H1 (cell line): Measurements from ENCODE around the gene GRIP1. TPM values are rescaled to one million over a fixed set of nuclear protein-coding genes. Genes with fewer than 3 reads are reported as not detected.

Source experiments
- CTCF ChIA-PET: fragments of 300-600 bp; sonication (Branson Sonifier 250); formaldehyde crosslinking; loops from one replicate; lab custom pipeline; 2021; ENCODE audit not compliant: partially characterized antibody; lab: Charles Lee
- POLR2A ChIA-PET: fragments of 300-600 bp; sonication (Branson Sonifier 250); formaldehyde crosslinking; loops from one replicate; lab custom pipeline; 2021; ENCODE audit warnings: inconsistent platforms; ENCODE audit not compliant: partially characterized antibody; lab: Charles Lee
- DNase-seq, 2 experiments: peaks; one replicate each; pipeline versions ENCODE4 v3.0.0 to v3.0.0-alpha.2; 2010 to 2022; ENCODE audit warnings: low spot score in 2 of 2, low read depth in 1 of 2, mixed read lengths in 1 of 2
- FAIRE-seq: peaks from 2 replicates; lab custom pipeline; 2011; peaks lifted over from hg19 to GRCh38; lab: Jason Lieb, UNC
- H2AFZ ChIP-seq: 2 replicates; pipeline ENCODE4 v1.8.1; 2012; ENCODE audit warnings: low read length, inconsistent platforms
- H2AK5ac ChIP-seq: 2 replicates; pipeline ENCODE4 v1.6.1; 2013; ENCODE audit warnings: low read depth, low read length
- H2BK120ac ChIP-seq: replicated peaks from 2 replicates; pipeline ENCODE3; 2013; ENCODE audit warnings: low read depth, low read length, inconsistent platforms
- H2BK12ac ChIP-seq: 2 replicates; pipeline ENCODE4 v1.6.1; 2013; ENCODE audit warnings: low read depth, low read length
- H2BK15ac ChIP-seq: 2 replicates; pipeline ENCODE4 v1.6.1; 2013; ENCODE audit warnings: low read length
- H2BK20ac ChIP-seq: 2 replicates; pipeline ENCODE4 v1.6.1; 2013; ENCODE audit warnings: low read length
- H2BK5ac ChIP-seq: 2 replicates; pipeline ENCODE4 v1.6.1; 2013; ENCODE audit warnings: low read depth, low read length
- H3K14ac ChIP-seq: 2 replicates; pipeline ENCODE4 v1.6.1; 2013; ENCODE audit warnings: inconsistent platforms; ENCODE audit not compliant: insufficient read length
- H3K18ac ChIP-seq: 2 replicates; pipeline ENCODE4 v1.6.1; 2013; ENCODE audit warnings: low read length; ENCODE audit errors: extremely low read depth
- H3K23ac ChIP-seq: 2 replicates; pipeline ENCODE4 v1.6.1; 2013; ENCODE audit warnings: inconsistent platforms; ENCODE audit not compliant: insufficient read length
- H3K23me2 ChIP-seq: 2 replicates; pipeline ENCODE4 v1.6.1; 2013; ENCODE audit warnings: low read depth, low read length
- H3K27ac ChIP-seq: 2 replicates; pipeline ENCODE4 v1.6.1; 2011; ENCODE audit warnings: low read depth, low read length, inconsistent platforms
- H3K27me3 ChIP-seq, 4 experiments: replicated peaks in 1 of 4; 1 replicate in 1 of 4; 2 replicates in 3 of 4; pipeline versions ENCODE4 v1.6.1 to v1.8.1; 2011 to 2013; ENCODE audit warnings: low read length in 3 of 4, mild to moderate bottlenecking in 3 of 4, inconsistent platforms in 2 of 4, mixed read lengths in 2 of 4, moderate library complexity in 1 of 4; ENCODE audit not compliant: control insufficient read depth in 3 of 4, insufficient read depth in 3 of 4; ENCODE audit errors: extremely low read depth in 1 of 4
- H3K36me3 ChIP-seq, 4 experiments: 2 replicates each; pipeline versions ENCODE4 v1.6.1 to v1.8.1; 2011 to 2013; ENCODE audit warnings: mild to moderate bottlenecking in 4 of 4, low read length in 3 of 4, moderate library complexity in 2 of 4, control low read depth in 1 of 4, inconsistent platforms in 1 of 4; ENCODE audit not compliant: insufficient read depth in 4 of 4, control insufficient read depth in 2 of 4
- H3K4ac ChIP-seq: replicated peaks from 2 replicates; pipeline ENCODE3; 2013; ENCODE audit warnings: low read length, low read depth, mixed read lengths, inconsistent platforms; ENCODE audit not compliant: insufficient read length
- H3K4me1 ChIP-seq, 4 experiments: replicated peaks in 1 of 4; 1 replicate in 1 of 4; 2 replicates in 3 of 4; pipeline versions ENCODE4 v1.6.1 to v1.8.1; 2011 to 2013; ENCODE audit warnings: low read length in 3 of 4, inconsistent platforms in 2 of 4, mixed read lengths in 1 of 4; ENCODE audit not compliant: insufficient read depth in 4 of 4, control insufficient read depth in 3 of 4
- H3K4me2 ChIP-seq, 2 experiments: 2 replicates each; pipeline versions ENCODE4 v1.6.1 to v1.8.1; 2011 to 2013; ENCODE audit warnings: low read depth in 2 of 2, low read length in 2 of 2, control low read depth in 1 of 2, inconsistent platforms in 1 of 2, mild to moderate bottlenecking in 1 of 2; ENCODE audit not compliant: insufficient read depth in 1 of 2
- H3K4me3 ChIP-seq, 4 experiments: fragments of 200-600, 300-600 bp in 1 of 4; sonication (generic), shearing (Covaris generic), sonication (Bioruptor Twin) in 1 of 4; 2 replicates each; pipeline versions ENCODE4 v1.5.1 to v1.8.1; 2011 to 2016; ENCODE audit warnings: low read length in 4 of 4, low read depth in 3 of 4, control low read depth in 2 of 4, inconsistent platforms in 2 of 4, mild to moderate bottlenecking in 2 of 4, mixed read lengths in 1 of 4, moderate library complexity in 1 of 4; ENCODE audit not compliant: insufficient read depth in 2 of 4; ENCODE audit errors: extremely low read depth in 1 of 4
- H3K56ac ChIP-seq: replicated peaks from 2 replicates; pipeline ENCODE3; 2013; ENCODE audit warnings: low read depth, mild to moderate bottlenecking, mixed read lengths, low read length, inconsistent platforms; ENCODE audit not compliant: insufficient read length
- H3K79me1 ChIP-seq: 2 replicates; pipeline ENCODE4 v1.6.1; 2013; ENCODE audit warnings: low read depth, low read length, control low read depth
- H3K79me2 ChIP-seq, 2 experiments: 2 replicates each; pipeline versions ENCODE4 v1.6.1 to v1.8.1; 2012 to 2013; ENCODE audit warnings: low read length in 2 of 2, mild to moderate bottlenecking in 2 of 2, inconsistent platforms in 1 of 2; ENCODE audit not compliant: insufficient read depth in 2 of 2, control insufficient read depth in 1 of 2
- H3K9ac ChIP-seq, 4 experiments: replicated peaks in 1 of 4; 1 replicate in 1 of 4; 2 replicates in 3 of 4; pipeline versions ENCODE4 v1.6.1 to v1.8.1; 2011 to 2013; ENCODE audit warnings: low read depth in 3 of 4, low read length in 3 of 4, control low read depth in 2 of 4, mild to moderate bottlenecking in 2 of 4, moderate library complexity in 2 of 4, inconsistent platforms in 1 of 4; ENCODE audit errors: extremely low read depth in 1 of 4
- H3K9me3 ChIP-seq, 2 experiments: 2 replicates each; pipeline versions ENCODE4 v1.6.1 to v1.8.1; 2012 to 2013; ENCODE audit warnings: mild to moderate bottlenecking in 2 of 2, moderate library complexity in 2 of 2, control low read depth in 1 of 2, inconsistent platforms in 1 of 2, low read depth in 1 of 2, low read length in 1 of 2, mixed read lengths in 1 of 2; ENCODE audit not compliant: insufficient read depth in 2 of 2
- H4K20me1 ChIP-seq, 2 experiments: replicated peaks in 1 of 2; 2 replicates each; pipeline versions ENCODE3 to v1.8.1; 2011 to 2013; ENCODE audit warnings: inconsistent platforms in 2 of 2, low read length in 2 of 2, mild to moderate bottlenecking in 1 of 2; ENCODE audit not compliant: insufficient read depth in 2 of 2, control insufficient read depth in 1 of 2
- H4K5ac ChIP-seq: 2 replicates; pipeline ENCODE4 v1.6.1; 2013; ENCODE audit warnings: low read length, low read depth, mixed read lengths, inconsistent platforms; ENCODE audit not compliant: insufficient read length
- H4K8ac ChIP-seq: 2 replicates; pipeline ENCODE4 v1.8.0; 2013; ENCODE audit warnings: mild to moderate bottlenecking, moderate library complexity, low read length, inconsistent platforms; ENCODE audit not compliant: insufficient read depth; ENCODE audit errors: extremely low read depth
- H4K91ac ChIP-seq: replicated peaks from 2 replicates; pipeline ENCODE3; 2013; ENCODE audit warnings: low read length, mixed read lengths, inconsistent platforms; ENCODE audit not compliant: insufficient read length
- ASH2L ChIP-seq: fragments of 200-600, 300-600 bp; sonication (generic); IDR thresholded peaks from one replicate; pipeline ENCODE4 v1.7.1; 2017; ENCODE audit warnings: low read length
- CBX5 ChIP-seq: fragments of 300-800, 300-1000 bp; sonication (generic); IDR thresholded peaks from 2 replicates; pipeline ENCODE4 v1.7.1; 2016; ENCODE audit warnings: antibody characterized with exemption, low read length, low read depth
- EZH2 ChIP-seq: fragments of 200-600 bp; sonication (generic); IDR thresholded peaks from 2 replicates; pipeline ENCODE4 v1.7.1; 2012; ENCODE audit warnings: low read depth, mild to moderate bottlenecking, moderate library complexity, low read length, inconsistent platforms; ENCODE audit not compliant: severe bottlenecking
- SAP30 ChIP-seq: fragments of 300-600 bp; sonication (generic); IDR thresholded peaks from 2 replicates; pipeline ENCODE4 v1.7.1; 2012; ENCODE audit warnings: low read length, moderate library complexity, mild to moderate bottlenecking, inconsistent platforms; ENCODE audit not compliant: insufficient read depth, insufficient replicate concordance
- ZNF274 ChIP-seq: IDR thresholded peaks from 2 replicates; pipeline ENCODE4 v1.7.0; 2012; ENCODE audit warnings: low read length, borderline replicate concordance; ENCODE audit errors: extremely low read depth
- WGBS, 2 experiments: shearing (Covaris generic) in 1 of 2; methylation state at CpG; one replicate each; pipeline versions ENCODE4 v1.1.6 to v1.1.7; 2013 to 2015; ENCODE audit warnings: low lambda C conversion rate in 2 of 2, mixed read lengths in 2 of 2, inconsistent platforms in 1 of 2, low coverage in 1 of 2, missing lambda C conversion rate in 1 of 2; ENCODE audit not compliant: insufficient replicate concordance in 2 of 2, insufficient coverage in 1 of 2, insufficient read length in 1 of 2; ENCODE audit errors: extremely low coverage in 1 of 2, missing lambda C conversion rate in 1 of 2; 5-methylcytosine and 5-hydroxymethylcytosine counted together
- polyA plus RNA-seq, 7 experiments: library from polyadenylated mRNA; depleted of rRNA in 3 of 7; stranded (reverse) in 5 of 7; unstranded in 2 of 7; fragments of >200 nt in 5 of 7; fragments of 200-250 nt in 2 of 7; gene quantifications; 1 replicate in 5 of 7; 2 replicates in 1 of 7; 4 replicates in 1 of 7; pipeline versions ENCODE4 v1.2.1 to v1.2.3, GENCODE V29; 2011 to 2013; ENCODE audit warnings: missing spikeins in 2 of 7, mixed read lengths in 2 of 7
- total RNA-seq: library from RNA; stranded (reverse); fragmentation: NEBNext Ultra II Directional; extraction: Animal tissue kit (Norgen Biotek cat#: 25700); gene quantifications from 2 replicates; pipeline ENCODE4 v1.2.1, GENCODE V29; 2021
- TF ChIP-seq, protein P1 (sequence below): IDR thresholded peaks from 2 replicates; pipeline ENCODE4 v1.6.1; 2011; ENCODE audit warnings: low read depth, mild to moderate bottlenecking, low read length; ENCODE audit not compliant: insufficient read depth

Gene GRIP1
- total and polyA plus RNA-seq, 2 of the 8 experiments (the other 6 are each of a cell fraction or from before 2014, with no cell fraction given): 4.5 to 27.3 TPM

DNA sequence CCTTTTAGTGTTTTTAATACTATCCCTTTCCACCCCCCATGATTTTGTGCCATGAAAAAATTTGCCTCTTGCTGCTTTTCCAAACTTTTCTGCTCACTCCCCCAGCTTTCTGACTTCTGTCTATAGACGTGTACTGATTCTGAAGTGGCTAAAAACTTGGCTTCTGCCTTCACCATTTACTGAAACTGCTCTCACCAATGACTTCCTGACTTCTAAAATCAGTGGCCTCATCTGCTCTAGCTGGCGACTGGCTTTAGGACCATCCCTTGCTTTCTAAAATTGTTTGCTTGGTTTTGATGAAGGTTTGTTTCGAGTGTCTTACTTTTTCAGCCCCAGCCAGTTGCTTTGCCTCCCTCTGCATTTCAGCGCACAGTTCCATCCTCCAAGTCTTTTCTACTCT lies 231.2 kb downstream of the GRIP1 start:
- Histone ChIP-seq H2BK20ac (no peak overlapping the region), H4K8ac (no peak overlapping the region), H3K4me1 (peaks cover 0 to 3% (median under 1%) of the 10 kb centered on the region in 4 experiments; a peak in 4 of 7 replicates), H3K14ac (no peak overlapping the region), H3K9me3 (no peaks in the 10 kb centered on the region), H2AK5ac (no peak overlapping the region), H3K27me3 (no peaks in the 10 kb centered on the region), H2BK12ac (no peak overlapping the region), H4K20me1 (no peaks in the 10 kb centered on the region), H4K5ac (no peak overlapping the region), H2BK5ac (no peak overlapping the region), H3K4me3 (no peak overlapping the region), H4K91ac (no peak overlapping the region), H3K23me2 (no peaks in the 10 kb centered on the region), H3K27ac (no peak overlapping the region), H3K23ac (no peak overlapping the region), H3K79me1 (no peaks in the 10 kb centered on the region), H3K36me3 (no peaks in the 10 kb centered on the region), H3K18ac (0 out of 2 replicates have a peak overlapping the region, but pooled peaks have one; percentile 40), H2BK120ac (no peak overlapping the region), H3K4ac (no peak overlapping the region), H3K79me2 (no peaks in the 10 kb centered on the region), H2BK15ac (no peak overlapping the region), H3K9ac (no peak overlapping the region), H2AFZ (no peak overlapping the region), H3K4me2 (no peak overlapping the region), H3K56ac (no peak overlapping the region)
- WGBS, 2 experiments: 80% methylated on average over 4 of the region's 4 CpGs; no CpG with 5 or more reads in 1 of the 2 experiments
- FAIRE-seq (no peak), DNase-seq (no peak)
- CTCF ChIA-PET: no interaction called here
- POLR2A ChIA-PET: no interaction called here
- TF ChIP-seq ZNF274 (no peak), ASH2L (no peak), EZH2 (no peak), CBX5 (no peak), SAP30 (no peak)
- TF ChIP-seq, protein P1, sequence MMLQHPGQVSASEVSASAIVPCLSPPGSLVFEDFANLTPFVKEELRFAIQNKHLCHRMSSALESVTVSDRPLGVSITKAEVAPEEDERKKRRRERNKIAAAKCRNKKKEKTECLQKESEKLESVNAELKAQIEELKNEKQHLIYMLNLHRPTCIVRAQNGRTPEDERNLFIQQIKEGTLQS: no peak
